Body of pancreas (tissue), 4 donors: ENCODE data around the gene ADCY5. TPM values are rescaled to one million over a fixed set of nuclear protein-coding genes. Genes with fewer than 3 reads are reported as not detected.

ENCODE experiments used
- ATAC-seq: fragments of 150-250 bp; one replicate; pipeline ENCODE4 v1.9.1; 2016
- DNase-seq, 4 donors: peaks; one replicate each; pipeline ENCODE4 v3.0.0-alpha.2; 2019
- H3K27ac ChIP-seq, 4 donors: fragments of 200-600 bp; sonication (generic); 1 replicate in 3 of 4; 2 replicates in 1 of 4; pipeline versions ENCODE4 v1.5.1 to v1.6.1; 2016 to 2019; ENCODE audit warnings: mild to moderate bottlenecking in 1 of 4, mixed read lengths in 1 of 4, moderate library complexity in 1 of 4
- H3K27me3 ChIP-seq, 2 donors: fragments of 200-600 bp; sonication (generic); one replicate each; pipeline ENCODE4 v1.6.0; 2016; ENCODE audit warnings: mild to moderate bottlenecking in 1 of 2
- H3K36me3 ChIP-seq, 2 donors: fragments of 200-600 bp; sonication (generic); replicated peaks in 1 of 2; 2 replicates each; pipeline ENCODE4 v1.5.1; 2016; ENCODE audit warnings: low read depth in 2 of 2; ENCODE audit not compliant: insufficient read depth in 1 of 2
- H3K4me1 ChIP-seq: fragments of 200-600 bp; sonication (generic); one replicate; pipeline ENCODE4 v1.6.0; 2016
- H3K4me3 ChIP-seq, 2 donors: fragments of 200-600 bp; sonication (generic); 1 replicate in 1 of 2; 2 replicates in 1 of 2; pipeline ENCODE4 v1.5.1; 2016 to 2019
- H3K9me3 ChIP-seq, 3 donors: fragments of 200-600 bp; sonication (generic); 1 replicate in 2 of 3; 2 replicates in 1 of 3; pipeline ENCODE4 v1.5.1; 2016
- POLR2A ChIP-seq, 3 donors: fragments of 450-650 bp; IDR thresholded peaks; one replicate each; pipeline ENCODE4 v1.6.1; 2016; ENCODE audit warnings: antibody characterized with exemption in 3 of 3, mild to moderate bottlenecking in 2 of 3
- WGBS, 2 donors: methylation state at CpG; one replicate each; pipeline ENCODE4 v1.1.5; 2017; 5-methylcytosine and 5-hydroxymethylcytosine counted together
- intact Hi-C: fragments of 100-400 bp; cut with DNase I; formaldehyde crosslinking; loops from one replicate; pipeline ENCODE4 v1.15.1; 2023
- total RNA-seq, 2 donors: library from RNA; depleted of rRNA; stranded (reverse); fragments of >200 nt; gene quantifications; one replicate each; pipeline ENCODE4 v1.1.0, GENCODE V29; 2016
- TF ChIP-seq, protein P1 (sequence below), 7 experiments: fragments of 450-650 bp in 4 of 7; fragments of 200-600 bp in 3 of 7; sonication (generic) in 3 of 7; IDR thresholded peaks; one replicate each; pipeline ENCODE4 v1.5.1; 2016 to 2019; ENCODE audit warnings: antibody characterized with exemption in 7 of 7

The ADCY5 gene
- total RNA-seq, 2 donors from 2014 or later: 10.6 to 18.8 TPM

DNA sequence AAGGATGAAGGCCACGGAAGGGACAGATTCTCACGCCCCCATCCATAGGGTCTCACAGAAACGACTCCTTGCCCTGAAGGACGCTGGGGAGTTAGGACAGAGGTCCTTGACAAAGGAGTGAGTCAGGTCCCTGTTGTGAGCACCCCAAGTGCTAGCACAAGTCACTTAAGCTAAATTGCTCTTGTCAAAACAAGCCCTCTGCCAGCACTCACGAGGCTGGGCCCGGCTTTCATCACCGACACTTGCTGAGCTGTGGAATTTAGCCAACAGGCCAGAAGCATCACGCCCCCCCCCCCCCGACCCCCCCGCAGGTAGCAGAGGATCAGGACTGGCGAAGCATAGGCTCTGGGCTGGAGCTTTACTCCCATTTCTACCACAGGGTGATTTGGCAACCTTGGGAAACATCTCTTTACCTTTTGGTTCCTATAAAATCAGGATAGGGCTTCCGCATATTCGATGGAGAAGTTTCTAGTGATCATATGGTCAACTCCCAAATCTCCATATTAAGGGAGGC lies 75.4 kb downstream of the ADCY5 start:
- DNase-seq: peak in 1 of 4 donors; percentile 20
- ATAC-seq: no peak
- WGBS, 2 donors: 51 to 57% methylated on average over 6 to 13 of the region's 13 CpGs
- H3K27me3 ChIP-seq: no peaks in the 10 kb centered on the region
- H3K4me1 ChIP-seq: peaks cover 25% of the 10 kb centered on the region
- no peaks in the 10 kb centered on the region for H3K9me3 ChIP-seq
- H3K4me3 ChIP-seq: no peak overlapping the region
- no peaks in the 10 kb centered on the region for H3K36me3 ChIP-seq
- TF ChIP-seq, protein P1, sequence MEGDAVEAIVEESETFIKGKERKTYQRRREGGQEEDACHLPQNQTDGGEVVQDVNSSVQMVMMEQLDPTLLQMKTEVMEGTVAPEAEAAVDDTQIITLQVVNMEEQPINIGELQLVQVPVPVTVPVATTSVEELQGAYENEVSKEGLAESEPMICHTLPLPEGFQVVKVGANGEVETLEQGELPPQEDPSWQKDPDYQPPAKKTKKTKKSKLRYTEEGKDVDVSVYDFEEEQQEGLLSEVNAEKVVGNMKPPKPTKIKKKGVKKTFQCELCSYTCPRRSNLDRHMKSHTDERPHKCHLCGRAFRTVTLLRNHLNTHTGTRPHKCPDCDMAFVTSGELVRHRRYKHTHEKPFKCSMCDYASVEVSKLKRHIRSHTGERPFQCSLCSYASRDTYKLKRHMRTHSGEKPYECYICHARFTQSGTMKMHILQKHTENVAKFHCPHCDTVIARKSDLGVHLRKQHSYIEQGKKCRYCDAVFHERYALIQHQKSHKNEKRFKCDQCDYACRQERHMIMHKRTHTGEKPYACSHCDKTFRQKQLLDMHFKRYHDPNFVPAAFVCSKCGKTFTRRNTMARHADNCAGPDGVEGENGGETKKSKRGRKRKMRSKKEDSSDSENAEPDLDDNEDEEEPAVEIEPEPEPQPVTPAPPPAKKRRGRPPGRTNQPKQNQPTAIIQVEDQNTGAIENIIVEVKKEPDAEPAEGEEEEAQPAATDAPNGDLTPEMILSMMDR (IDR thresholded peaks at IDR 0.05): no peak
- no peak for TF ChIP-seq POLR2A (IDR thresholded peaks at IDR 0.05)
- intact Hi-C loops: no loop called here
- peak overlapping the region in 2 of 4 donors; percentile 27 to 32 for H3K27ac ChIP-seq

DNA sequence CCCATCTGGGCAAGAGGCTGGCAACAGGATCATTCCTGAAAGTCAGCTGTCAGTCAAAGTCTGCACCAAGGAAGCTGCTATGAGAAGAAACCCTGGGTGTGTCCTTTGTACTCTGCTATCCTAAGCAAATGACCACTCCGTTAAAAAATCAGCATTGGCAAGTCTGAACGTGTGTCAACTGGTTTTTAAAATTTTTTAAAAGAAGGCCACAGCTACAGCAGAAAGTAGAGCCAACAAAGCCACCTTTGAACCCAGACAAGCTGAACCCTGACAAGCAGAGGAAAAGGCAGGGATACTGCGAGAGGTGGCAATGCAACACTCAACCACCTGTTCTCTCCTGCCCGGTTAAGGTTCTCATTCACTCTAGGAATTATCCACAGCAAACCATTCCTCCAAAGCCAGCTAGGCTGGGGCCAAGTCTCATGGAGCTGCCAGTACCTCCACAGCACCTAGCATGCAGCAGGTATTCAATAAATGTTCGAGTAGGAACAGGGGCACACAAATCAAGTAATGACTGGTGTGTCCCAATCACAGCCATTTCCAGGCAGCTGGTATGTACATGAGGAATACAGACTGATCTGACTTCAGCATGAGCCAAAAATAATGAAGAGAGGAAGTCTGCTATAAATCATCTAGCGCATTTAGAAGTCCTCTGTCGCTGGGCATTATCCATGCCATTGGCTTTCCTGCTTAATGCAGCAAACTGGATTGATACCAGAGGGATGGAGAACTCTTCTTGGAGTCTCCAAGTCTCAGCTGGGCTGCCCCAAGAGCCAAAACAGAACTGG lies 76.0 kb downstream of the ADCY5 start:
- H3K4me1 ChIP-seq: peaks cover 27% of the 10 kb centered on the region

GRCh38 chr3:123371859-123372685 lies 76.8 kb downstream of the ADCY5 start:
- TF ChIP-seq POLR2A (IDR thresholded peaks at IDR 0.05): no peak
- TF ChIP-seq, protein P1 (IDR thresholded peaks at IDR 0.05): no peak
- Histone ChIP-seq H3K4me3 (no peak overlapping the region), H3K9me3 (no peaks in the 10 kb centered on the region), H3K27ac (no peak overlapping the region), H3K36me3 (no peaks in the 10 kb centered on the region), H3K4me1 (peaks cover 35% of the 10 kb centered on the region), H3K27me3 (no peaks in the 10 kb centered on the region)
- DNase-seq (peak in 1 of 4 donors; percentile 7), ATAC-seq (no peak)
- intact Hi-C loops: no loop called here
- WGBS, 2 donors: 55 to 70% methylated on average over 3 to 6 of the region's 6 CpGs

More for the DNA sequence above, 76.0 kb downstream of the ADCY5 start:
- TF ChIP-seq, protein P1 (IDR thresholded peaks at IDR 0.05): no peak
- TF ChIP-seq POLR2A (IDR thresholded peaks at IDR 0.05): no peak
- no peak overlapping the region for H3K4me3 ChIP-seq
- intact Hi-C loops: no loop called here
- no peaks in the 10 kb centered on the region for H3K36me3 ChIP-seq
- whole genome bisulfite sequencing, 2 donors: 59% methylated on average over 7 of the region's 7 CpGs
- no peaks in the 10 kb centered on the region for H3K27me3 ChIP-seq
- peak in 1 of 4 donors; percentile 1 for DNase-seq
- H3K27ac ChIP-seq: peak overlapping the region in 2 of 4 donors; percentile 27 to 32
- ATAC-seq: no peak
- no peaks in the 10 kb centered on the region for H3K9me3 ChIP-seq

- Histone ChIP-seq H3K4me3 (no peak overlapping the region), H3K27me3 (no peaks in the 10 kb centered on the region), H3K27ac (no peak overlapping the region), H3K4me1 (peaks cover 38% of the 10 kb centered on the region), H3K36me3 (no peaks in the 10 kb centered on the region), H3K9me3 (no peaks in the 10 kb centered on the region)
- DNase-seq (peak in 1 of 4 donors; percentile 6), ATAC-seq (no peak)
- TF ChIP-seq POLR2A (IDR thresholded peaks at IDR 0.05): no peak
- TF ChIP-seq, protein P1 (IDR thresholded peaks at IDR 0.05): no peak
- 70 to 74% methylated on average over 9 to 10 of the region's 10 CpGs for WGBS, 2 donors
- intact Hi-C loops: no loop called here
These were observed 77.5 kb downstream of the ADCY5 start for GRCh38 chr3:123371426-123371825.
